Breast epithelium (tissue), 4 donors: Measurements from ENCODE around the gene HMCN2. TPM values are rescaled to one million over a fixed set of nuclear protein-coding genes. Genes with fewer than 3 reads are reported as not detected.

Experiments
- DNase-seq, 2 donors: peaks; one replicate each; pipeline ENCODE4 v3.0.0-alpha.2; 2019; ENCODE audit warnings: low spot score in 2 of 2
- H3K27ac ChIP-seq, 2 donors: fragments of 200-600 bp; sonication (generic) in 1 of 2; one replicate each; pipeline ENCODE4 v1.5.1; 2016 to 2019; ENCODE audit warnings: mild to moderate bottlenecking in 1 of 2
- H3K27me3 ChIP-seq, 2 donors: fragments of 200-600 bp; sonication (generic) in 1 of 2; one replicate each; pipeline versions ENCODE4 v1.5.1 to v1.6.0; 2017 to 2019; ENCODE audit warnings: control low read depth in 1 of 2, mild to moderate bottlenecking in 1 of 2
- H3K36me3 ChIP-seq: fragments of 200-600 bp; one replicate; pipeline ENCODE4 v1.5.1; 2019
- H3K4me1 ChIP-seq, 2 donors: fragments of 200-600 bp; sonication (generic); one replicate each; pipeline ENCODE4 v1.5.1; 2016 to 2019; ENCODE audit warnings: control low read depth in 1 of 2
- H3K4me3 ChIP-seq, 3 donors: fragments of 200-600 bp; sonication (generic); 1 replicate in 2 of 3; 2 replicates in 1 of 3; pipeline ENCODE4 v1.5.1; 2016 to 2019; ENCODE audit warnings: mild to moderate bottlenecking in 3 of 3, moderate library complexity in 2 of 3
- H3K9me3 ChIP-seq, 2 donors: fragments of 200-600 bp; sonication (generic) in 1 of 2; one replicate each; pipeline ENCODE4 v1.5.1; 2016 to 2019; ENCODE audit warnings: control low read depth in 1 of 2
- CTCF ChIP-seq, 3 donors: fragments of 450-650 bp; IDR thresholded peaks; one replicate each; pipeline ENCODE4 v1.5.1; 2016 to 2017; ENCODE audit warnings: antibody characterized with exemption in 3 of 3, mild to moderate bottlenecking in 3 of 3, moderate library complexity in 3 of 3
- POLR2A ChIP-seq: fragments of 450-650 bp; IDR thresholded peaks from one replicate; pipeline ENCODE4 v1.6.1; 2016; ENCODE audit warnings: antibody characterized with exemption, mild to moderate bottlenecking, moderate library complexity
- POLR2AphosphoS5 ChIP-seq, 3 donors: sonication (generic); formaldehyde crosslinking; IDR thresholded peaks; one replicate each; pipeline ENCODE4 v1.6.1; 2017; ENCODE audit warnings: antibody characterized with exemption in 3 of 3
- intact Hi-C: fragments of 100-400 bp; cut with DNase I; formaldehyde crosslinking; loops from one replicate; pipeline ENCODE4 v1.15.1; 2023; ENCODE audit warnings: low total_unique reads
- total RNA-seq, 3 donors: library from RNA; depleted of rRNA; stranded (reverse); fragments of >200 nt; gene quantifications; one replicate each; pipeline ENCODE4 v1.1.0, GENCODE V29; 2016

The HMCN2 gene
- total RNA-seq, 3 donors from 2014 or later, result 0.29 to 3.8 (median 0.98) TPM

GRCh38 chr9:130296783-130297055 is 31.2 kb downstream of the HMCN2 start:
- H3K27me3 ChIP-seq, result no peaks in the 10 kb centered on the region
- intact Hi-C loops, result no loop called here
- H3K27ac ChIP-seq, result no peak overlapping the region
- H3K36me3 ChIP-seq, result no peaks in the 10 kb centered on the region
- no peaks in the 10 kb centered on the region for H3K9me3 ChIP-seq
- H3K4me3 ChIP-seq, result no peak overlapping the region
- TF ChIP-seq POLR2A (no peak), CTCF (IDR thresholded peaks at IDR 0.05) (no peak), POLR2AphosphoS5 (IDR thresholded peaks at IDR 0.05) (no peak)
- H3K4me1 ChIP-seq, result no peaks in the 10 kb centered on the region
- no peak for DNase-seq

- H3K4me1 ChIP-seq, result no peaks in the 10 kb centered on the region
- no peak overlapping the region for H3K27ac ChIP-seq
- no peak overlapping the region for H3K4me3 ChIP-seq
- H3K9me3 ChIP-seq, result no peaks in the 10 kb centered on the region
- intact Hi-C loops, result no loop called here
- no peak for TF ChIP-seq POLR2AphosphoS5 (IDR thresholded peaks at IDR 0.05)
- no peak for TF ChIP-seq POLR2A
- no peak for TF ChIP-seq CTCF (IDR thresholded peaks at IDR 0.05)
- H3K36me3 ChIP-seq, result no peaks in the 10 kb centered on the region
- no peak for DNase-seq
- no peaks in the 10 kb centered on the region for H3K27me3 ChIP-seq
Observed at GRCh38 chr9:130297371-130297770, 31.8 kb downstream of the HMCN2 start.

DNA sequence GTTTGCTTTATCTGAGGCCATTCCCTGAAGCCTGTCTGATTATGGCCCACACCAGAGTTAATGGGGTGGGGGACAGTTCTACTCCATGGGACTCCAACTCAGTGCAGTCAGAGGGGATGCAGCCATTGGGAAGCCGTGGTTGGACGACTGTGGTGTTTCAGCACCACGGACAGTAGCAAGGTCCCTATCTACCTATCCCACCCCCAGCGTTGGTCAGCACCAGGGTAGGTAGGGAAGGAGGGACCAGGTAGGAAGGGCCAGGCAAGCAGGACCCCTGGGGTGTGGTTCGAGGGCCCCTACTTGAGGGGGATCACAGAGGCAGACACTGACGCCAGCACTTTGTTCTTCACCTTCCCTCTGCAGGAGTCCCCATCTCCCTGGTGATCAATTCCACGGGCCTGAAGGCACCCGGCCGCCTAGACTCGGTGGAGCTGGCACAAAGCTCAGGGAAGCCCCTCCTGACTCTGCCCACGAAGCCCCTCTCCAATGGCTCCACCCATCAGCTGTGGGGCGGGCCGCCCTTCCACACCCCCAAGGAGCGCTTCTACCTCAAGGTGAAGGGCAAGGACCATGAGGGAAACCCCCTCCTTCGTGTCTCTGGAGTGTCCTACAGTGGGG is 33.2 kb downstream of the HMCN2 start:
- intact Hi-C loops, result no loop called here
- H3K27ac ChIP-seq, result no peak overlapping the region
- no peaks in the 10 kb centered on the region for H3K4me1 ChIP-seq
- H3K4me3 ChIP-seq, result no peak overlapping the region
- H3K27me3 ChIP-seq, result no peaks in the 10 kb centered on the region
- no peaks in the 10 kb centered on the region for H3K9me3 ChIP-seq
- DNase-seq, result no peak
- H3K36me3 ChIP-seq, result no peaks in the 10 kb centered on the region
- TF ChIP-seq CTCF (IDR thresholded peaks at IDR 0.05), result no peak
- TF ChIP-seq POLR2A, result no peak
- TF ChIP-seq POLR2AphosphoS5 (IDR thresholded peaks at IDR 0.05), result no peak

GRCh38 chr9:130299785-130300615 is 34.4 kb downstream of the HMCN2 start:
- DNase-seq, result no peak
- intact Hi-C loops, result no loop called here
- Histone ChIP-seq H3K4me1 (no peaks in the 10 kb centered on the region), H3K9me3 (no peaks in the 10 kb centered on the region), H3K27ac (peak overlapping the region in 1 of 2 donors; percentile 74), H3K4me3 (no peak overlapping the region), H3K36me3 (no peaks in the 10 kb centered on the region), H3K27me3 (peaks cover 0 to 7% of the 10 kb centered on the region in 2 donors)
- TF ChIP-seq POLR2A (no peak), POLR2AphosphoS5 (IDR thresholded peaks at IDR 0.05) (no peak), CTCF (IDR thresholded peaks at IDR 0.05) (no peak)

- intact Hi-C loops, result no loop called here
- Histone ChIP-seq H3K4me1 (no peaks in the 10 kb centered on the region), H3K4me3 (no peak overlapping the region), H3K36me3 (no peaks in the 10 kb centered on the region), H3K9me3 (no peaks in the 10 kb centered on the region), H3K27ac (peak overlapping the region in 1 of 2 donors; percentile 74), H3K27me3 (peaks cover 0 to 15% of the 10 kb centered on the region in 2 donors)
- no peak for DNase-seq
- TF ChIP-seq POLR2AphosphoS5 (IDR thresholded peaks at IDR 0.05) (no peak), POLR2A (no peak)
Observed at GRCh38 chr9:130300739-130301138, 35.2 kb downstream of the HMCN2 start.
